CD4-positive, alpha-beta T cell treated with Interleukin-17A for 1 hour (primary cell): ENCODE data around the gene STRAP.
"Not testable (repeated sequence)": the region's sequence is repeated elsewhere in the genome, so short reads cannot be mapped to it uniquely, and the experiment has no call there.

Source experiments
- DNase-seq: peaks from one replicate; pipeline ENCODE4 v3.0.0-alpha.2; 2020

STRAP gene

DNA sequence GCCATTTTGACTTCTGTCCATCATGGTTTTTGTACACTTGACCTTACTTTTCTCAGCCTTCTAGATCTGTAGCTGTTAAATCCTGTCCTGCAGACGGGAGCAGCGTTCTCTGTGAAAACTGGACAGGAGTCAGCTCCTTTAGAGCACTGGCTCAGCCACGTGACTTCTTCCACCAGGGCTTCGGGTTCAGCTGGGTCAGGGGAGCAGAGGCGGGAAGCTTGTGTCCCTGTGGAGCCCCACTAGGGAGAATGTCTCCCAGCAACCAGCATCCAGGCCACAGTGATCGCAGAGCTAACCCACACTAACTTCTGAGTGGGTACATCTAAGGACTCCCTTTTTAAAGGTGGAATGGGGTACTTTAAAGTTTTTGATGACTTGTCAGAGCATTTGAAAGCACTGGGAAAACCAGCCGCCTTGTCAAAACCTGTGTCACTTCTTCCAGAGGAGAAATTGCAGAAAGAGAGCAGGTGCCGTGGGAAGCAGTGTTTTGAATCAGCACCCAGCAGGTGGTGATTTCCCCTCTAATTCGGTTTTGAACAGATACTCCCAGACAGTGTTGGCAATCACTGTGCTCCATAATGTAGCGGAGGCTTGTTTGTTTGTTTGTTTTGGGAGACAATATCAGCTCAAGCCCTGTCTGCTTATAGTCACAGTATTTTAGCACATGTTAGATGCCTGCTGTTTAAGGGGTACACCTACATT is 46.8 kb downstream of the STRAP start:
- no peak for DNase-seq

DNA sequence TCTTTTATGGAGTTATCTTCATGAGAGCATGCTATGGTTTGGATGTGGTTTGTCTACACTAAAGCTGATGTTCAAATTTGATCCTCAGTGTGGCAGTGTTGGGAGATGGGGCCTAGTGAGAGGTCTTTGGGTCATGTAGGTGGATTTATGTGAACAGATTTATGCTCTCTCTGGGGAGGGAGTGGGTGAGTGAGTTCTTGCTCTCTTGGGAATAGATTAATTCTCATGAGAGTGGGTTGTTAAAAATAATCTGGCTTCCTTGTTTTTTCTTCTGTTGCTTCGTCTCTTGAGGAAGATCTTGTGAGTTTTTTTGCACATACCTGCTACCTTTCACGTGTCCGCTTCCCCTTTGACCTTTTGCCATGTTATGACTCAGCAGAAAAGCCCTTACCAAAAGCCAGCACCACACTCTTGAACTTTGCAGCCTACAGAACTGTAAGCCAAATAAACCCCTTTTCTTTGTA is 49.4 kb downstream of the STRAP start:
- no peak for DNase-seq

- DNase-seq: no peak
Measured at GRCh38 chr12:15932327-15932726, 50.1 kb downstream of the STRAP start.

- DNase-seq: no peak
Measured at GRCh38 chr12:15932971-15933370, 50.8 kb downstream of the STRAP start.

- no peak for DNase-seq
Measured at GRCh38 chr12:15933751-15934150, 51.6 kb downstream of the STRAP start.

GRCh38 chr12:15936751-15937150 is 54.6 kb downstream of the STRAP start:
- no peak for DNase-seq

- no peak for DNase-seq
Measured at GRCh38 chr12:15937902-15938301, 55.7 kb downstream of the STRAP start.

DNA sequence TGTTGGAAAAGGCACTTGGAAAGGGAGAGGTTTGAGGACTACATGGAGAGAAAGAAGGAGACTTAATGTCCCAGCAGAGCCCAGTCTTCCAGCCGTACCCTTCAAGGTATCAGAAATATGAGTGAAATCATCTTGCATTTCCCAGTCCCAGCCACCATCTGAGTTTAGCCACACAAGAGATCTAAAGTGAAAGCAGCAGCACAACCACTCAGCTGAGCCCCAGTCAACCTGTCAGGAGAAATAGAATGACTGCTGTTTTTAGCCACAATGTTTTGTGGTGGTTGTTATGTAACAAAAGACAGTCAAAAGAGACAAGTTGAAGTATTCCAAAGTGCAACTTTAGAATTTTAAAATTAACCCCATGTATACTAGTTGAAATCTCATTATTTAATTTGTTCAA is 56.9 kb downstream of the STRAP start:
- no peak for DNase-seq

DNA sequence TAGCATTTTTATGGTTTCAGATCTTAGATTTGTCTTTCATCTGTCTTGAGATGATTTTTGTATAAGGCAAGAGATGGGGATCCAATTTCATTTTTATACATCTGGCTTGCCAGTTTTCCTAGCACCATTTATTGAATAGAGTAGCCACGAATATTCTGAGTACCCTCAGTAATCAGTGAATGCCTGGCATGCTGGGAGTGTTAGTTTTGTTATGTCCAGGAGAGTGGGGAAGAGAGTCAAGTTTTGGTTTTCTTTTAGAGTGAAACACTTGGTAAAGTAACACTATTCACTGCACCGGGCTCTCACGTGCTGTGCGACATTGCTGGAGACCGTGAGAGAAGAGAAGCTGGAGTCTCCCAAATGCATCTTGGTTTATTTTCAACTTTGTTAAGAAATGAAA is 60.3 kb downstream of the STRAP start:
- DNase-seq: no peak

GRCh38 chr12:15943519-15943918 is 61.3 kb downstream of the STRAP start:
- not testable (repeated sequence) for DNase-seq

- DNase-seq: not testable (repeated sequence)
Measured at GRCh38 chr12:15948461-15948860, 66.3 kb downstream of the STRAP start.
